A549 (cell line): Measurements from ENCODE around the gene ZNF407. TPM values are rescaled to one million over a fixed set of nuclear protein-coding genes. Genes with fewer than 3 reads are reported as not detected.

Experiments
- ATAC-seq, 2 experiments: fragments of 200-7000 bp in 1 of 2; fragments of >200 bp in 1 of 2; cut with Nextera tagmentation in 1 of 2; cut with Tn5 transposase in 1 of 2; 3 replicates each; pipeline versions ENCODE4 v1.8.0 to v1.9.1; 2018 to 2020; ENCODE audit warnings: mild to moderate bottlenecking in 1 of 2, moderate library complexity in 1 of 2
- CTCF ChIA-PET: fragments of 300-600 bp; sonication (Branson Sonifier 250); formaldehyde crosslinking; extraction: SDS; loops from one replicate; lab custom pipeline; 2021; ENCODE audit warnings: antibody characterized with exemption, inconsistent platforms; lab: Yijun Ruan, JAX
- POLR2A ChIA-PET: fragments of 350-600 bp; formaldehyde crosslinking; extraction: SDS; loops from one replicate; lab custom pipeline; 2021; ENCODE audit warnings: antibody characterized with exemption, inconsistent platforms; lab: Yijun Ruan, JAX
- DNase-seq, 2 experiments: peaks; one replicate each; pipeline versions ENCODE4 v3.0.0 to v3.0.0-alpha.2; 2011 to 2016; ENCODE audit warnings: low read depth in 1 of 2, low spot score in 1 of 2
- FAIRE-seq: peaks from 2 replicates; lab custom pipeline; 2011; peaks lifted over from hg19 to GRCh38; lab: Jason Lieb, UNC
- H3K27ac ChIP-seq, 2 experiments: fragments of >200 bp; sonication (Bioruptor Twin); formaldehyde crosslinking; 3 replicates each; pipeline ENCODE4 v1.5.1; 2016 to 2017
- H3K4me1 ChIP-seq: fragments of >200 bp; sonication (Bioruptor Twin); formaldehyde crosslinking; 3 replicates; pipeline ENCODE4 v1.6.1; 2016
- H3K4me2 ChIP-seq: fragments of >200 bp; sonication (Bioruptor Twin); formaldehyde crosslinking; 3 replicates; pipeline ENCODE4 v1.6.1; 2016
- H3K4me3 ChIP-seq: fragments of >200 bp; sonication (Bioruptor Twin); formaldehyde crosslinking; 3 replicates; pipeline ENCODE4 v1.5.1; 2016
- H3K9me3 ChIP-seq: fragments of >200 bp; sonication (Bioruptor Twin); formaldehyde crosslinking; 3 replicates; pipeline ENCODE4 v1.6.1; 2016
- ATOH8 ChIP-seq: fragments of 250-450 bp; sonication (Bioruptor Pico); IDR thresholded peaks from 2 replicates; pipeline ENCODE4 v1.5.0; 2020; ENCODE audit warnings: low read depth, mild to moderate bottlenecking, moderate library complexity
- CBX2 ChIP-seq: fragments of 200-600 bp; sonication (generic); IDR thresholded peaks from 2 replicates; pipeline ENCODE4 v1.6.1; 2016; ENCODE audit warnings: low read depth, mild to moderate bottlenecking, borderline replicate concordance
- CHD4 ChIP-seq: fragments of 200-600 bp; sonication (generic); IDR thresholded peaks from 2 replicates; pipeline ENCODE4 v1.6.1; 2016; ENCODE audit warnings: antibody characterized with exemption, mild to moderate bottlenecking, borderline replicate concordance
- EP300 ChIP-seq, 2 experiments: fragments of >200 bp; sonication (Bioruptor Twin); formaldehyde crosslinking; IDR thresholded peaks; 2 replicates in 1 of 2; 3 replicates in 1 of 2; pipeline ENCODE4 v1.6.1; 2016 to 2017
- ESRRA ChIP-seq: fragments of 150-350 bp; IDR thresholded peaks from 2 replicates; pipeline ENCODE4 v1.6.1; 2014; ENCODE audit warnings: mild to moderate bottlenecking, low read length, borderline replicate concordance
- FOSB ChIP-seq: fragments of 250-450 bp; sonication (Bioruptor Pico); IDR thresholded peaks from 2 replicates; pipeline ENCODE4 v1.5.0; 2020; ENCODE audit warnings: mild to moderate bottlenecking, moderate library complexity
- FOXS1 ChIP-seq: fragments of 250-450 bp; sonication (Bioruptor Pico); IDR thresholded peaks from 2 replicates; pipeline ENCODE4 v1.5.0; 2020; ENCODE audit warnings: mild to moderate bottlenecking, moderate library complexity
- HDAC2 ChIP-seq: fragments of 200-600 bp; sonication (generic); IDR thresholded peaks from 2 replicates; pipeline ENCODE4 v1.6.1; 2016
- HES2 ChIP-seq: fragments of >200 bp; sonication (Bioruptor Twin); formaldehyde crosslinking; IDR thresholded peaks from 2 replicates; pipeline ENCODE4 v1.6.1; 2016
- HEYL ChIP-seq: fragments of 250-450 bp; sonication (Bioruptor Pico); IDR thresholded peaks from 2 replicates; pipeline ENCODE4 v1.8.0; 2021; ENCODE audit warnings: mild to moderate bottlenecking, moderate library complexity
- HMGXB4 ChIP-seq: fragments of 250-450 bp; sonication (Bioruptor Pico); IDR thresholded peaks from 2 replicates; pipeline ENCODE4 v1.5.0; 2021; ENCODE audit warnings: mild to moderate bottlenecking, moderate library complexity, borderline replicate concordance
- HOXA7 ChIP-seq: fragments of 250-450 bp; sonication (Bioruptor Pico); IDR thresholded peaks from 2 replicates; pipeline ENCODE4 v1.5.0; 2020; ENCODE audit warnings: mild to moderate bottlenecking, moderate library complexity
- HOXB13 ChIP-seq: fragments of 250-450 bp; sonication (Bioruptor Pico); IDR thresholded peaks from 2 replicates; pipeline ENCODE4 v1.5.0; 2020; ENCODE audit warnings: low read depth, mild to moderate bottlenecking, moderate library complexity
- KDM5A ChIP-seq: fragments of 200-600 bp; sonication (generic); IDR thresholded peaks from 2 replicates; pipeline ENCODE4 v1.6.1; 2016; ENCODE audit warnings: antibody characterized with exemption, mild to moderate bottlenecking
- MAZ ChIP-seq: fragments of 150-350 bp; IDR thresholded peaks from 2 replicates; pipeline ENCODE4 v1.6.1; 2014; ENCODE audit warnings: antibody characterized with exemption, low read depth, low read length, borderline replicate concordance
- MYC ChIP-seq: IDR thresholded peaks from 2 replicates; pipeline ENCODE4 v1.6.1; 2012; ENCODE audit warnings: mild to moderate bottlenecking, inconsistent platforms, low read length, improper control_type of control experiment, borderline replicate concordance
- NFE2L2 ChIP-seq: fragments of 150-350 bp; conservative IDR thresholded peaks from 2 replicates; pipeline ENCODE4 v1.6.1; 2014; ENCODE audit warnings: low read length
- RCOR1 ChIP-seq: fragments of 150-350 bp; IDR thresholded peaks from 2 replicates; pipeline ENCODE4 v1.6.1; 2014; ENCODE audit warnings: antibody characterized with exemption, low read length, low read depth
- WGBS: methylation state at CpG from one replicate; pipeline ENCODE4 v1.1.6; 2017; ENCODE audit errors: missing lambda C conversion rate; 5-methylcytosine and 5-hydroxymethylcytosine counted together
- polyA plus RNA-seq, 4 experiments: library from polyadenylated mRNA; depleted of rRNA in 3 of 4; stranded (reverse); fragments of >200 nt; fragmentation: RNase III in 1 of 4; extraction: RNeasy Plus Mini Kit Qiagen cat#74134 plus additional on column Dnase treatment in 1 of 4; gene quantifications; 2 replicates in 3 of 4; 3 replicates in 1 of 4; pipeline ENCODE4 v1.2.3, GENCODE V29; 2011 to 2017
- TF ChIP-seq, protein P1 (sequence below): IDR thresholded peaks from 2 replicates; pipeline ENCODE4 v1.6.1; 2012; ENCODE audit warnings: low read depth, borderline replicate concordance
- TF ChIP-seq, protein P2 (sequence below): IDR thresholded peaks from 2 replicates; pipeline ENCODE4 v1.6.1; 2012
- TF ChIP-seq, protein P3 (sequence below): fragments of 150-350 bp; IDR thresholded peaks from 2 replicates; pipeline ENCODE4 v1.6.1; 2014; ENCODE audit warnings: low read depth, mild to moderate bottlenecking, low read length

ZNF407 gene
- polyA plus RNA-seq, 2 of the 4 experiments (the other 2 are of a cell fraction): 2.5 to 3.0 TPM

DNA sequence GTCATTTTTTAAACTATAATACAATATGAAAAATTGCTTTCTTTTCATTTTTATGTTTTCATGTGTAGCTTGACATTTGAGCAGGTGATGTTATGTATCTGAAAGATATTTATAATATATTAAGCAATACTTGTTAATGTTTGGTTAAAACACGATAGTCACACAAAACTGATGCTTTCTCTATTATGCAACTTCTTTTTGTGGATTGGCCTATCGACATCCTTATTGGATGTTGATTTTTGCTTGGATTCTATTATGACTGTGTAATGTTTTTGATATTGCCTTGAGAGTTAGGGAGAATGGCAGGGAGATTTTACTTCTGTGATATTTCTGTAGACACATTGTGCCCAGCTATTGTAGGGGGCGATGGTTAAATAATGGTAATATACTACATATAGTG lies 128.0 kb downstream of the ZNF407 start:
- FAIRE-seq (no peak), DNase-seq (no peak), ATAC-seq (no peak)
- Histone ChIP-seq H3K27ac (no peak overlapping the region), H3K9me3 (no peaks in the 10 kb centered on the region), H3K4me2 (no peak overlapping the region), H3K4me1 (no peaks in the 10 kb centered on the region), H3K4me3 (no peak overlapping the region)
- ChIA-PET POLR2A (no interaction called here), CTCF (no interaction called here)
- TF ChIP-seq ATOH8 (CRISPR knock-in tag) (no peak), HOXB13 (CRISPR knock-in tag) (no peak), ESRRA (no peak), HOXA7 (CRISPR knock-in tag) (no peak), MAZ (no peak), CBX2 (no peak), FOSB (no peak), HEYL (no peak), CHD4 (no peak), RCOR1 (no peak), FOXS1 (CRISPR knock-in tag) (no peak), NFE2L2 (no peak)
- TF ChIP-seq, protein P1, sequence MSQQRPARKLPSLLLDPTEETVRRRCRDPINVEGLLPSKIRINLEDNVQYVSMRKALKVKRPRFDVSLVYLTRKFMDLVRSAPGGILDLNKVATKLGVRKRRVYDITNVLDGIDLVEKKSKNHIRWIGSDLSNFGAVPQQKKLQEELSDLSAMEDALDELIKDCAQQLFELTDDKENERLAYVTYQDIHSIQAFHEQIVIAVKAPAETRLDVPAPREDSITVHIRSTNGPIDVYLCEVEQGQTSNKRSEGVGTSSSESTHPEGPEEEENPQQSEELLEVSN: no peak
- TF ChIP-seq, protein P2, sequence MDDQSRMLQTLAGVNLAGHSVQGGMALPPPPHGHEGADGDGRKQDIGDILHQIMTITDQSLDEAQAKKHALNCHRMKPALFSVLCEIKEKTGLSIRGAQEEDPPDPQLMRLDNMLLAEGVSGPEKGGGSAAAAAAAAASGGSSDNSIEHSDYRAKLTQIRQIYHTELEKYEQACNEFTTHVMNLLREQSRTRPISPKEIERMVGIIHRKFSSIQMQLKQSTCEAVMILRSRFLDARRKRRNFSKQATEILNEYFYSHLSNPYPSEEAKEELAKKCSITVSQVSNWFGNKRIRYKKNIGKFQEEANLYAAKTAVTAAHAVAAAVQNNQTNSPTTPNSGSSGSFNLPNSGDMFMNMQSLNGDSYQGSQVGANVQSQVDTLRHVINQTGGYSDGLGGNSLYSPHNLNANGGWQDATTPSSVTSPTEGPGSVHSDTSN: no peak
- TF ChIP-seq, protein P3, sequence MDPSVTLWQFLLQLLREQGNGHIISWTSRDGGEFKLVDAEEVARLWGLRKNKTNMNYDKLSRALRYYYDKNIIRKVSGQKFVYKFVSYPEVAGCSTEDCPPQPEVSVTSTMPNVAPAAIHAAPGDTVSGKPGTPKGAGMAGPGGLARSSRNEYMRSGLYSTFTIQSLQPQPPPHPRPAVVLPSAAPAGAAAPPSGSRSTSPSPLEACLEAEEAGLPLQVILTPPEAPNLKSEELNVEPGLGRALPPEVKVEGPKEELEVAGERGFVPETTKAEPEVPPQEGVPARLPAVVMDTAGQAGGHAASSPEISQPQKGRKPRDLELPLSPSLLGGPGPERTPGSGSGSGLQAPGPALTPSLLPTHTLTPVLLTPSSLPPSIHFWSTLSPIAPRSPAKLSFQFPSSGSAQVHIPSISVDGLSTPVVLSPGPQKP: no peak
- WGBS: 82% methylated on average over 3 of the region's 3 CpGs

DNA sequence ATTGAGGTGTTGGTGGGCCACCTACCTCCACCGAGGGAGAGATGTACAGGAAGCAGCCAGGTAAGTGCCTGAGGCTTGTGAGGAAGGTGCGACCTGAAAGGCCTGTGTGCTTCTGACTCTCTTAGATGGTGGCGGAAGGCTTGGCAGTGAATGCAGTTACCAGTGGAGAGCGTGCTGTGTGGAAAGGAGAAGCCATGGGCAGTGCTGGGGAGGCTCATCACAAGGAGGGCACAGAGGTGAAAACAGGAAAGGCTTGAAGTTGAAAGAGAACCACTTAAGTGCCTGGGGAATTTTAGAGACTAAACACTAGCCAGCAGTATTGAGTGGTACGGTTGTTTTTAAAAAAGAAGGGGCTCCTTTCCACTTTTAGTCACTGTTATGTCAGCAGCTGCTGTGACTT lies 130.9 kb downstream of the ZNF407 start:
- Histone ChIP-seq H3K27ac (no peak overlapping the region), H3K4me2 (no peak overlapping the region), H3K4me1 (0 out of 3 replicates have a peak, but pooled peaks cover 8% of the 10 kb centered on the region)
- CTCF ChIA-PET: no interaction called here
- no peak for TF ChIP-seq MYC
- TF ChIP-seq HOXA7 (CRISPR knock-in tag): no peak
- no peak for TF ChIP-seq EP300 (IDR thresholded peaks at IDR 0.05)
- TF ChIP-seq HMGXB4 (CRISPR knock-in tag): no peak
- no peak for TF ChIP-seq HDAC2
- TF ChIP-seq ATOH8 (CRISPR knock-in tag): no peak
- no peak for TF ChIP-seq FOSB
- TF ChIP-seq KDM5A: no peak
- no peak for TF ChIP-seq HES2
- TF ChIP-seq, all 56 proteins: peak for 0
- no peak overlapping the region for H3K4me3 ChIP-seq
- FAIRE-seq (no peak), ATAC-seq (no peak), DNase-seq (no peak)
- H3K9me3 ChIP-seq: no peaks in the 10 kb centered on the region
- POLR2A ChIA-PET: no interaction called here
- 84% methylated on average over 5 of the region's 5 CpGs for WGBS
